DMS53 (cell line): Measurements from ENCODE around the gene PCDHGA1.

Experiments used
- DNase-seq: peaks from one replicate; lab custom pipeline; 2025; lab: John Stamatoyannopoulos, UW

Gene PCDHGA1

GRCh38 chr5:141534492-141535213 is 204.3 kb downstream of the PCDHGA1 start:
- no peak for DNase-seq

- no peak for DNase-seq
Measured at GRCh38 chr5:141543053-141543452, 212.7 kb downstream of the PCDHGA1 start.

GRCh38 chr5:141547488-141547887 is 217.2 kb downstream of the PCDHGA1 start:
- DNase-seq: peak; percentile 47

- no peak for DNase-seq
Measured at GRCh38 chr5:141547921-141548320, 217.6 kb downstream of the PCDHGA1 start.

DNA sequence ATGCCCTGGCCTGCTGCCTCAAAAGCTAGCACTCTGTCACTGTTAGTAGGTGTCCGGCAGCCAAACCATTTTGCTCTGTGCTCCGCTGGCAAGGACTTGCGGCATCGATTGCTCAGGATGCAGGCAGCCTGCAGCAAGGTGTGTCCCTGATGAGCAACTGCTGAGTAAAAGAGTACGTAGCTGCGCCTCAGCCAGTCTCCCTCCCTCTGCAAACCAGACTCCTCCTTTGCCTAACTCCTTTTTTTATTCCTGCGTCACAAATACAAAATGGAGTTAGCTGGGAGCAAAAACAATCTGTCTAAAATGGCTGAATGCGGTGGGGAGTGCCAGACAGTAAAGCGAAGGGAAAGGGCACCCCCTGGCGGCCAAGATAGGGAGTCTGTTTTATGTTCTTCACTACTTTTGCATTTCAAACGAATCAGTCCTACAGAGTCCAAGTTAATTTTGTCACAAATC is 227.4 kb downstream of the PCDHGA1 start:
- peak; percentile 88 for DNase-seq

DNA sequence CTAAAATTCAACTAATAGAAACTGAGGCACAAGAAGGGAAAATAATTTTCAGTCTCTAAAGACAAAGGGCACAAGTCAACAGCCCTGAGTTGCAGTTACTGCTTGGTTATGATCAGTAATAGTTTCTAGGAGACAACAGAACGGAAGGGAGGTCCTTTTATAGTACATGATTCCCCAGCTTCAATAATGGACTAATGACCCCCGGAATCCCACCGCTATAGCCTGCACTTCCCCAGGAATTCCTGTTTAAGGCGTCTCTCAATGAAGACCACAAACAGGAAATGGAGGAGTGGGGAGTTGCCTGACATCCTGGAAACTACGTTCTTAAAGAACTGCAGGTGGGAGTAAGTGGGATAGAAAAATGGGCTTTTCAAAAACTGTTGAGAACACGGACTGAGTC is 227.8 kb downstream of the PCDHGA1 start:
- no peak for DNase-seq

DNA sequence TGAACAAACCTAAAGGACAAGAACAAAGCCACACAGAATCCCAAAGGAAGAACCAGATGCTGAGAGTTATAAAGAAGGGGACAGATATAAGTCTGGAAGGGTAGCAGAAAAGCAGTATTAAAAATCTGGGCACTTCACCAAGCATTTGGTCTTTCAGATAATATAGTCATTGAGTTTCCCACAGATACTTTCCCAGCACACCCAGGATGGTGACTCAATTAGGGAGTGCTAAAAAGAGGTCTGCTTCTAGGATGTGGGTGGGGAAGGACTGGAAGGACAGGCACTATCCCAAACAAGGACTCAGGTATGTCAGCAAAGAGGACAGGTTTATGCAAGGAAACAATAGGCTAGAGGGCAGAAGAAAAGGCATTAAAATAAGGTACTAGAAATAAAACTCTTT is 229.1 kb downstream of the PCDHGA1 start:
- DNase-seq: no peak

DNA sequence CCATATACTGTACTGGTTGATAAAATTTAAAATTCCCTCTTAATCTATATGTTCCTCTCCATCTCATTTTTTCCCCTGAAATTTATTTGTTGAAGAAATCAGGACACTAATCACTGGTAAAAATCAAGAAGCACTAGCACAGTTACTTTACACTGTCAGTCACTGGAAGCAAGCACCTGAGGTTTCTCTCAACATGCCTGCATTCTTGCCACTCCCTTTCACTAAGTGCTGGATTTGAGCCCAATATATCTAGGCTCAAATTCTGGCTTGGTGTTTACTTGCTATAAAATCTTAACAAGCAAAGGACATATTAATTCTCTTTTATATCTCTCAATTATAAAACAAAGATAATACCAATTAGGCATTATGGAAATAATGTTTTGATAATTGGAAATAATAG is 229.8 kb downstream of the PCDHGA1 start:
- peak; percentile 66 for DNase-seq

- peak; percentile 99 for DNase-seq
Measured at GRCh38 chr5:141560725-141561483, 230.6 kb downstream of the PCDHGA1 start.
